CD4-positive, CD25-positive, alpha-beta regulatory T cell (primary cell): ENCODE data around the gene STAT3. TPM values are rescaled to one million over a fixed set of nuclear protein-coding genes. Genes with fewer than 3 reads are reported as not detected.
"Not testable (repeated sequence)": the region's sequence is repeated elsewhere in the genome, so short reads cannot be mapped to it uniquely, and the experiment has no call there.

Source experiments
- ATAC-seq, 2 donors: fragments of 150-1000 bp; cut with Tn5 transposase; one replicate each; pipeline ENCODE4 v1.10.0; 2021; ENCODE audit warnings: low read depth in 2 of 2, moderate number of reproducible peaks in 2 of 2, moderate library complexity in 1 of 2
- DNase-seq, 3 donors: peaks; one replicate each; pipeline versions ENCODE4 v3.0.0 to v3.0.0-alpha.2; 2012 to 2022; ENCODE audit warnings: mixed read lengths in 1 of 3
- H3K27ac ChIP-seq: one replicate; pipeline ENCODE4 v1.7.0; 2013; ENCODE audit warnings: mild to moderate bottlenecking, low read length; ENCODE audit not compliant: insufficient read depth, poor library complexity, severe bottlenecking
- H3K27me3 ChIP-seq: one replicate; pipeline ENCODE4 v1.7.0; 2013; ENCODE audit warnings: low read length; ENCODE audit not compliant: control insufficient read depth, insufficient read depth
- H3K36me3 ChIP-seq: one replicate; pipeline ENCODE4 v1.7.0; 2013; ENCODE audit warnings: mild to moderate bottlenecking, low read length, moderate library complexity; ENCODE audit not compliant: control insufficient read depth, insufficient read depth
- H3K4me1 ChIP-seq: 2 replicates; pipeline ENCODE4 v1.7.0; 2013; ENCODE audit warnings: mild to moderate bottlenecking, low read length; ENCODE audit not compliant: insufficient read depth, control insufficient read depth, poor library complexity, severe bottlenecking
- H3K4me3 ChIP-seq: one replicate; pipeline ENCODE4 v1.7.0; 2013; ENCODE audit warnings: low read depth, mild to moderate bottlenecking, low read length, moderate library complexity
- H3K9me3 ChIP-seq, 2 experiments: 1 replicate in 1 of 2; 2 replicates in 1 of 2; pipeline ENCODE4 v1.7.0; 2013; ENCODE audit warnings: low read length in 2 of 2, mild to moderate bottlenecking in 1 of 2, moderate library complexity in 1 of 2; ENCODE audit not compliant: control insufficient read depth in 2 of 2
- H3K27ac Mint-ChIP-seq, 3 donors: one replicate each; pipeline ENCODE4 v1.8.0; 2020 to 2022; ENCODE audit warnings: mild to moderate bottlenecking in 3 of 3, mixed read lengths in 3 of 3, moderate library complexity in 2 of 3
- H3K27me3 Mint-ChIP-seq: one replicate; pipeline ENCODE4 v1.8.0; 2022; ENCODE audit warnings: mild to moderate bottlenecking, mixed read lengths
- H3K36me3 Mint-ChIP-seq: one replicate; pipeline ENCODE4 v1.8.0; 2020; ENCODE audit warnings: mixed read lengths
- H3K4me1 Mint-ChIP-seq, 4 donors: one replicate each; pipeline ENCODE4 v1.8.0; 2020 to 2022; ENCODE audit warnings: mixed read lengths in 4 of 4, mild to moderate bottlenecking in 1 of 4
- H3K4me3 Mint-ChIP-seq, 4 donors: one replicate each; pipeline ENCODE4 v1.8.0; 2020 to 2022; ENCODE audit warnings: mild to moderate bottlenecking in 4 of 4, mixed read lengths in 4 of 4, moderate library complexity in 3 of 4
- H3K9me3 Mint-ChIP-seq, 7 donors: one replicate each; pipeline ENCODE4 v1.8.0; 2020 to 2022; ENCODE audit warnings: mixed read lengths in 7 of 7, mild to moderate bottlenecking in 3 of 7, moderate library complexity in 2 of 7
- polyA plus RNA-seq, 4 donors: library from polyadenylated mRNA; unstranded; fragments of 300-500 nt; fragmentation: Illumina TruSeq; gene quantifications; one replicate each; pipeline ENCODE4 v1.2.3, GENCODE V29; 2021
- total RNA-seq: library from RNA; stranded (reverse); gene quantifications from one replicate; pipeline ENCODE4 v1.2.3, GENCODE V29; 2022

STAT3 gene
- total and polyA plus RNA-seq, 5 donors from 2014 or later = 100 to 262 (median 122) TPM

DNA sequence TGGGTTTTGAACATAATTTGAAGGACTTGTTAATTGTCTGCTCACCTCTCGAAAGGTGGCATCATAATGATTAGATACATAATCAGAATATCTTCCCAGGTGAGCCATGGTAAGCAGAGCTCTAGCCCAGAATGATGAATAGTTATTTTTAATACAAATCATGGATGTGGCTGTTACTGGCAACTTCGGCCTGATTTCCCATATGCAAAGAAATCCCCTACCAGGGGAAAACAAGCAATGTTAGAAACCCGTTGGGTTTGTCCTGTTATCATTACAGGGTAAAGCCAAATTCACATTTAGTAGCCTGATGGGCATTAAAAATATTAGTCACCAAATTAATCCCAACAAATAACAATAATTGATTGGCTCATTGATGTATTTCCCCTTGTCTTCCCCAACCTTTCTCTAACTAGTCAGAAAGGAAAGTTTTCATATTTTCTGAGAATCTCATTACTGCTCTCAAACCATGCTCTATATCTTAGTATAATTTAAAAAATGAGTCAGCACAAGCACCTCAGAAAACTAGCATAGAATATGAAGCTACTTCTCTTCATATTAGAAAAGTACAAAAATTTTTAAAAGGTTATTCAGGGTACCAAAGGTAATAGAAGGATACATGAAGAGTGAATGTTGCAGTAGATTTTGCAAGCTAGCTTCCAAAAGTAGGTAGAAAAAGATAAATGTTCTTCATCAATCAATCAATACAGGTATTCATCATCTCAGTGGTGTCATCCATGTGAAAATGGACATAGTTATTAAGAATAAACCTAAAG lies 117.0 kb downstream of the STAT3 start:
- no peak for DNase-seq
- Histone ChIP-seq H3K27me3 (no peaks in the 10 kb centered on the region), H3K27ac (peak overlapping the region; percentile 89), H3K36me3 (no peaks in the 10 kb centered on the region), H3K4me3 (peak overlapping the region; percentile 99), H3K4me1 (peaks cover 87% of the 10 kb centered on the region), H3K9me3 (no peaks in the 10 kb centered on the region)
- H3K36me3 Mint-ChIP-seq = no peaks in the 10 kb centered on the region
- no peaks in the 10 kb centered on the region for H3K27me3 Mint-ChIP-seq
- H3K4me3 Mint-ChIP-seq = peak overlapping the region; percentile 88 to 99 (median 96)
- peaks cover 41 to 83% (median 70%) of the 10 kb centered on the region in 4 donors for H3K4me1 Mint-ChIP-seq
- H3K27ac Mint-ChIP-seq = peak overlapping the region; percentile 91 to 96 (median 94)
- H3K9me3 Mint-ChIP-seq = no peaks in the 10 kb centered on the region
- ATAC-seq = no peak

DNA sequence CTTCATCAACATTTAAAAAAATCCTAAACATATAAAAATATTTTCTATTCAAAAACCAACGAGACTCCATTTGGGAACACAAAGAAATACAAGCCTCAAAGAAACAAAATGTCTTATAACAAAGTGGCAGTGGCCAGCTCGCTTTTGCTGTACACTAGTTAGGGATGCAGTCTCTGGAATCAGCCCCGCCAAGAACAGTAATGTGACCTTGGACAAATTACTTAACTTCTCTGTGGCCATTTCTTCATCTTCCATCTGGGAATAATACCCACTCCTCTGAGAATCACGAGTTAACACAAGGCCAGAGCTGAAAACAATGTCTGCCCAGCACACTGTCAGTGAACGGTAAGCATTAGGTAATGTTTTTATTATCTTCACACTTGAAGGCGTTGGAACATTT lies 117.6 kb downstream of the STAT3 start:
- peak overlapping the region; percentile 91 to 96 (median 94) for H3K27ac Mint-ChIP-seq
- Histone ChIP-seq H3K36me3 (no peaks in the 10 kb centered on the region), H3K4me1 (peaks cover 89% of the 10 kb centered on the region), H3K27me3 (no peaks in the 10 kb centered on the region), H3K9me3 (no peaks in the 10 kb centered on the region), H3K27ac (peak overlapping the region; percentile 89), H3K4me3 (peak overlapping the region; percentile 99)
- H3K9me3 Mint-ChIP-seq = no peaks in the 10 kb centered on the region
- DNase-seq (no peak), ATAC-seq (no peak)
- peaks cover 41 to 82% (median 71%) of the 10 kb centered on the region in 4 donors for H3K4me1 Mint-ChIP-seq
- peak overlapping the region; percentile 56 to 99 (median 88) for H3K4me3 Mint-ChIP-seq
- H3K36me3 Mint-ChIP-seq = no peaks in the 10 kb centered on the region
- no peaks in the 10 kb centered on the region for H3K27me3 Mint-ChIP-seq

DNA sequence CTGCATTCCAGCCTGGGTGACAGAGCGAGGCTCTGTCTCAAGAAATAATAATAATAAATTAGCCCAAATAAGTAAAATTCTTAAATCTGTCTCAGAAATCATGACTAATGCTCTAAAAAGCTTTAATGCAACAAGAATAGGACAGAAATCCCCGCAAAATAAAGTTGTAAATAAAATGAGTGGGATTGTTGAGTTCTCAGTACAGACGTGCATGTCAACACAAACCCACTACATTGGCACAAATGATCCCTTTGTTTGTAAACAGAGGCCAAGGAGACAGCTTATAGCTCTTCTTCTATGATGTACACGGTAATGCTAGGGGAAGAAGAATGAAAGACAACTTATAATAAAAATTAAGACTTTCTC lies 118.1 kb downstream of the STAT3 start:
- peaks cover 89% of the 10 kb centered on the region for H3K4me1 ChIP-seq
- H3K4me1 Mint-ChIP-seq = peaks cover 41 to 86% (median 69%) of the 10 kb centered on the region in 4 donors
- H3K4me3 Mint-ChIP-seq = peak overlapping the region; percentile 49 to 88 (median 80)
- H3K27ac ChIP-seq = peak overlapping the region; percentile 89
- H3K9me3 ChIP-seq = no peaks in the 10 kb centered on the region
- DNase-seq = no peak
- peak overlapping the region; percentile 52 to 96 (median 68) for H3K27ac Mint-ChIP-seq
- no peaks in the 10 kb centered on the region for H3K36me3 Mint-ChIP-seq
- no peak for ATAC-seq
- peak overlapping the region; percentile 99 for H3K4me3 ChIP-seq
- no peaks in the 10 kb centered on the region for H3K9me3 Mint-ChIP-seq
- H3K27me3 ChIP-seq = no peaks in the 10 kb centered on the region
- no peaks in the 10 kb centered on the region for H3K27me3 Mint-ChIP-seq
- no peaks in the 10 kb centered on the region for H3K36me3 ChIP-seq

DNA sequence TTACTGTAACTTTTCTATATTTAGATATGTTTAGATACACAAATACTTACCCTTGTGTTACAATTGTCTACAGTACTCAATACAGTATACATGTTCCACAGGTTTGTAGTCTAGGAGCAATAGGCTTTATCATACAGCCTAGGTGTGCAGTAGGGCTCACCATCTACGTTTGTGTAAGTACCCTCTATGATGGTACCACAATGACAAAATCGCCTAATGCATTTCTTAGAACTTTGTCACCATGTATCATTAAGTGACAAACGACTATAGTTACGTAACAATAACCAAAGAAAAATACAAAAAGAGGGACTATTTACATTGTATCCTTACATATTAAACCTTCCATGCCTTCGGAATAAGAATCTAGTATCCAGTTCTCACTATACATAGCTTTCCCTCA lies 120.0 kb downstream of the STAT3 start:
- Histone ChIP-seq H3K4me3 (peak overlapping the region; percentile 57), H3K27me3 (no peaks in the 10 kb centered on the region), H3K27ac (peak overlapping the region; percentile 89), H3K36me3 (no peaks in the 10 kb centered on the region), H3K4me1 (peaks cover 73% of the 10 kb centered on the region), H3K9me3 (no peaks in the 10 kb centered on the region)
- Mint-ChIP-seq H3K9me3 (no peaks in the 10 kb centered on the region), H3K36me3 (no peaks in the 10 kb centered on the region), H3K27ac (peak overlapping the region; percentile 66 to 86 (median 67)), H3K4me1 (peaks cover 41 to 84% (median 60%) of the 10 kb centered on the region in 4 donors), H3K4me3 (peak overlapping the region; percentile 24 to 75 (median 64)), H3K27me3 (no peaks in the 10 kb centered on the region)
- ATAC-seq = no peak
- no peak for DNase-seq

DNA sequence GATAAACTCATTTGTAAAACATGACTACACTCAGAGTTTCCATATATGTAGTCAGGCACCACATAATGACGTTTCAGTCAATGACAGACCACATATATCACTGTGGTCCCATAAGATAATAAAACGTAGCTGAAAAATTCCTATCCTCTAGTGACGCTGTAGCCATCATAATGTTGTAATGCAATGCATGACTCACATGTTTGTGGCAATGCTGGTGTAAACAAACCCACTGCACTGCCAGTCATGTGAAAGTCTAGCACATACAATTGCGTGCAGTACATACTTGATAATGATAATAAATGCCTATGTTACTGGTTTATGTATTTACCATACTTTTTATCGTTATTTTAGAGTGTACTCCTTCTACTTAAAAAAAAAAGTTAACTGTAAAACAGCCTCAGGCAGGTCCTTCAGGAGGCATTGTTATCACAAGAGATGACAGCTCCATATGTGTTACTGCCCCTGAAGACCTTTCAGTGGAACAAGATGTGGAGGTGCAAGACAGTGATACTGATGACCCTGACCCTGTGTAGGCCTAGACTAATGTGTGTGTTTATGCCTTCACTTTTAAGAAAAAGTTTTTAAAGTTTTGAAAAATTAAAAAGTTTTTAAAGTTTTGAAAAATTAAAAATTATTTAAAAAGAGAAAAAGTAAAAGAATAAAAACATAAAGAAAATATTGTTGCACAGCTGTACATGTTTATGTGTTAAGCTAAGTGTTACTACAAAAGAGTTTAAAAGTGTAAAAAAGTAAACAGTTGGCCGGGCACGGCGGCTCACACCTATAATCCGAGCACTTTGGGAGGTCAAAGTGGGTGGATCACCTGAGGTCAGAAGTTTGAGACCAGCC lies 121.1 kb downstream of the STAT3 start:
- Histone ChIP-seq H3K27me3 (no peaks in the 10 kb centered on the region), H3K4me3 (peak overlapping the region; percentile 16), H3K27ac (peak overlapping the region; percentile 89), H3K4me1 (peaks cover 65% of the 10 kb centered on the region), H3K9me3 (no peaks in the 10 kb centered on the region), H3K36me3 (no peaks in the 10 kb centered on the region)
- DNase-seq (peak; percentile 53 to 66 (median 58)), ATAC-seq (peak; percentile 74 to 76)
- H3K27ac Mint-ChIP-seq = peak overlapping the region; percentile 85 to 88 (median 85)
- no peaks in the 10 kb centered on the region for H3K27me3 Mint-ChIP-seq
- H3K4me1 Mint-ChIP-seq = peaks cover 32 to 80% (median 54%) of the 10 kb centered on the region in 4 donors
- H3K9me3 Mint-ChIP-seq = no peaks in the 10 kb centered on the region
- H3K36me3 Mint-ChIP-seq = no peaks in the 10 kb centered on the region
- peak overlapping the region; percentile 46 to 74 (median 56) for H3K4me3 Mint-ChIP-seq

DNA sequence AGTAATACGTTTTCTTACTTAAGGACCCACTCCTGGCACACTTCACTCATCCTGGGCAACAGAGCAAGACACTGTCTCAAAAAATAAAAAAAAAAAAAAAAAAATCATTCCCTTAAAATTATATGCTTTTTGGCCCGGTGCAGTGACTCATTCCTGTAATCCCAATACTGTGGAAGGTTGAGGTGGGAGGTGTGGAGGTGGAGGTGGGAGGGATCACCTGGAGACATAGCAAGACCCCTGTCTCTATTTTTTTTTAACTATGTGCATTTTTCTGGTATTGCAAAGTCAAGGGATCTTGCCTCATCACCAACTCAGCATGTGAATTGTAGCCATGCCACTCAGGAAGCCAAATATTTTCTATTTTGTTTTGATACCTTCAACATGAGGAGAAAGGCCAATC lies 121.8 kb downstream of the STAT3 start:
- no peak for DNase-seq
- H3K9me3 Mint-ChIP-seq = no peaks in the 10 kb centered on the region
- Histone ChIP-seq H3K36me3 (no peaks in the 10 kb centered on the region), H3K4me3 (peak overlapping the region; percentile 16), H3K4me1 (peaks cover 58% of the 10 kb centered on the region), H3K27me3 (no peaks in the 10 kb centered on the region), H3K27ac (peak overlapping the region; percentile 89), H3K9me3 (no peaks in the 10 kb centered on the region)
- peak in 1 of 2 donors; percentile 5 for ATAC-seq
- no peaks in the 10 kb centered on the region for H3K27me3 Mint-ChIP-seq
- H3K4me1 Mint-ChIP-seq = peaks cover 30 to 75% (median 49%) of the 10 kb centered on the region in 4 donors
- peak overlapping the region; percentile 57 to 88 (median 85) for H3K27ac Mint-ChIP-seq
- H3K36me3 Mint-ChIP-seq = no peaks in the 10 kb centered on the region
- H3K4me3 Mint-ChIP-seq = peak overlapping the region; percentile 53 to 74 (median 56)

DNA sequence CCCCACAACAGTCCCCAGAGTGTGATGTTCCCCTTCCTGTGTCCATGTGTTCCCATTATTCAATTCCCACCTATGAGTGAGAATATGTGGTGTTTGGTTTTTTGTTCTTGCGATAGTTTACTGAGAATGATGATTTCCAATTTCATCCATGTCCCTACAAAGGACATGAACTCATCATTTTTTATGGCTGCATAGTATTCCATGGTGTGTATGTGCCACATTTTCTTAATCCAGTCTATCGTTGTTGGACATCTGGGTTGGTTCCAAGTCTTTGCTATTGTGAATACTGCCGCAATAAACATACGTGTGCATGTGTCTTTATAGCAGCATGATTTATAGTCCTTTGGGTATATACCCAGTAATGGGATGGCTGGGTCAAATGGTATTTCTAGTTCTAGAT lies 123.9 kb downstream of the STAT3 start:
- not testable (repeated sequence) for H3K4me3 Mint-ChIP-seq, H3K9me3 Mint-ChIP-seq, H3K4me3 ChIP-seq, DNase-seq, H3K27ac Mint-ChIP-seq, H3K27ac ChIP-seq, H3K27me3 Mint-ChIP-seq, H3K27me3 ChIP-seq, H3K36me3 ChIP-seq, ATAC-seq, H3K9me3 ChIP-seq, H3K36me3 Mint-ChIP-seq
- peaks cover 21 to 70% (median 33%) of the 10 kb centered on the region in 4 donors for H3K4me1 Mint-ChIP-seq
- peaks cover 44% of the 10 kb centered on the region for H3K4me1 ChIP-seq
